CD4-positive, alpha-beta T cell treated with Interleukin-1 beta for 1 hour (primary cell): Measurements from ENCODE around the gene TAC3.
"Not testable (repeated sequence)": the region's sequence is repeated elsewhere in the genome, so short reads cannot be mapped to it uniquely, and the experiment has no call there.

Experiments
- DNase-seq, 2 donors: peaks; one replicate each; pipeline ENCODE4 v3.0.0-alpha.2; 2020 to 2022

TAC3 gene

GRCh38 chr12:56980941-56981530, 35.3 kb downstream of the TAC3 start:
- DNase-seq: no peak

DNA sequence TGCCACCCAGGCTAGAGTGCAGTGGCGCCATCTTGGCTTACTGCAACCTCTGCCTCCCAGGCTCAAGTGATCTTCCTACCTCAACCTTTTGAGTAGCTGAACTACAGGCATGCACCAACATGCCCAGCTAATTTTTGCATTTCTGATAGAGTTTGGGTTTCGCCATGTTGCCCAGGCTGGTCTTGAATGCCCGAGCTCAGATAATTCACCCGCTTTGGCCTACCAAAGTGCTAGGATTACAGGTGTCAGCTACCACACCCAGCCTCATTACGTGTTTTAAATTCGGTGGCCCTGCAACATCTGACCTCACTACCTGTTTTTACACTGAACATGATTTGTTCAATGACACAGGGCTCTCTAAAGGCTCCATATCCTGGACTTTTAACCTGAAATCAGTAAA, 36.1 kb downstream of the TAC3 start:
- no peak for DNase-seq

GRCh38 chr12:56979628-56980027, 36.7 kb downstream of the TAC3 start:
- DNase-seq: no peak

GRCh38 chr12:56978397-56979138, 37.8 kb downstream of the TAC3 start:
- DNase-seq: no peak

DNA sequence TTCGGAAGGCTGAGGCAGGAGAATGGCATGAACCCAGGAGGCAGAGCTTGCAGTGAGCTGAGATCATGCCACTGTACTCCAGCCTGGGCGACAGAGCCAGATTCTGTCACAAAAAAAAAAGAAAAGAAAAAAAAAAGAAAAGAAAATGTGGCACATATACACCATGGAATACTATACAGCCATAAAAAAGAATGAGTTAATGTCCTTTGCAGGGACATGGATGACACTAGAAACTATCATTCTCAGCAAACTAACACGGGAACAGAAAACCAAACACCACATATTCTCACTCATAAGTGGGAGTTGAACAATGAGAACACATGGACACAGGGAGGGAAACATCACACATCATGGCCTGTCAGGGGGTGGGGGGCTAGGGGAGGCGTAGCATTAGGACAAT, 39.0 kb downstream of the TAC3 start:
- DNase-seq: not testable (repeated sequence)

- not testable (repeated sequence) for DNase-seq
Observed at GRCh38 chr12:56974224-56974623, 42.1 kb downstream of the TAC3 start.

DNA sequence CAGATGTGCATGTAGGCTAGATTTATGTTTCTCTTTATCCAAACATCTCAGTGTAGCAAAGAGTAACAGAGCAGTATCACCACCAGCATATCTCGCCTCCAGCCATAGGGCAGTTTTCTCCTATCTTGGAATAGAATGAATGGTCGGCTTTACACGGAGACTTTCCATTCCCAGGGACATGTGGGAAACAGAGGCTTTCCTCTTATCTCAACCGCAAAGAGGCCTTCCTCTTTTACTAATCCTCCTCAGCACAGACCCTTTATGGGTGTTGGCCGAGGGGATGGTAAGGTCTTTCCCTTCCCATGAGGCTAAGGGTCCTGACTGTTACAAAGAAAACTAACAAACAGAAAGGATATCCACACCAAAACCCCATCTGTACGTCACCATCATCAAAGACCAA, 47.4 kb downstream of the TAC3 start:
- DNase-seq: not testable (repeated sequence)

GRCh38 chr12:56965997-56966642, 50.2 kb downstream of the TAC3 start:
- DNase-seq: not testable (repeated sequence)

DNA sequence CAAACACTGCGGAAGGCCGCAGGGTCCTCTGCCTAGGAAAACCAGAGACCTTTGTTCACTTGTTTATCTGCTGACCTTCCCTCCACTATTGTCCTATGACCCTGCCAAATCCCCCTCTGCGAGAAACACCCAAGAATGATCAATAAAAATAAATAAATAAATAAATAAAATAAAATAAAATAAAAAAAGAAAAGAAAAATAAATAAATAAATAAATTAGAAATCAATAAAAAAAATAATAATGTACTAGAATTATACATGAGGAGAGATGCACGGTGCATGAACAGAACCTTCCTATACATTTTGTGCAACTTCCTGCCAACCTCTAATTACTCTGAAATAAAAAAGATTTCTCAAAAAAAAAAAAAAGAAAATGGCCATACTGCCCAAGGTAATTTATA, 51.2 kb downstream of the TAC3 start:
- not testable (repeated sequence) for DNase-seq

GRCh38 chr12:56963557-56963956, 52.8 kb downstream of the TAC3 start:
- DNase-seq: not testable (repeated sequence)

- DNase-seq: not testable (repeated sequence)
Observed at GRCh38 chr12:56962247-56962646, 54.1 kb downstream of the TAC3 start.
